UCSD-AML1 (cell line): Measurements from ENCODE around the gene SHC2.
"Not testable (repeated sequence)": the region's sequence is repeated elsewhere in the genome, so short reads cannot be mapped to it uniquely, and the experiment has no call there.

ENCODE experiments used
- DNase-seq: peaks from one replicate; lab custom pipeline; 2025; ENCODE audit not compliant: unreplicated experiment; lab: John Stamatoyannopoulos, UW

SHC2 gene

GRCh38 chr19:493391-494170 is 32.7 kb upstream of the SHC2 start:
- DNase-seq, result no peak

DNA sequence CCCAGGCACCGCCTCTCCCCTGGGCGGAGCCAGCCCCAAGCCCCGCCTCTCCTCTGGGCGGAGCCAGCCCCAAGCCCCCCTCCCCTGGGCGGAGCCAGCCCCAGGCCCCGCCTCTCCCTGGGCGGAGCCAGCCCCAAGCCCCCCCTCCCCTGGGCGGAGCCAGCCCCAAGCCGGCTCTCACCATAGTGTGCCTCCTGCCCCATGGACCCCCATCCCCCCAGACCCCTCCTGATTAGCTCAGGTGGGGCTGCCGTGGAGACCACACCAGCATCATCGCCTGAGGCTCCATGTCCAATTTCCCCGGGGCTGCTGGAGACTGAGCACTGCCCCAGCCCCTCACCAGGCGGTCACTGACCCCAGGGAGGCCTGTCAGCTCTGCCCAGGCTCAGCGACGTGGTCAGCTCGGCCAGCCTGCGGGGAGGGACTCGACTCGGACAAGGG is 31.3 kb upstream of the SHC2 start:
- DNase-seq, result peak; percentile 28

DNA sequence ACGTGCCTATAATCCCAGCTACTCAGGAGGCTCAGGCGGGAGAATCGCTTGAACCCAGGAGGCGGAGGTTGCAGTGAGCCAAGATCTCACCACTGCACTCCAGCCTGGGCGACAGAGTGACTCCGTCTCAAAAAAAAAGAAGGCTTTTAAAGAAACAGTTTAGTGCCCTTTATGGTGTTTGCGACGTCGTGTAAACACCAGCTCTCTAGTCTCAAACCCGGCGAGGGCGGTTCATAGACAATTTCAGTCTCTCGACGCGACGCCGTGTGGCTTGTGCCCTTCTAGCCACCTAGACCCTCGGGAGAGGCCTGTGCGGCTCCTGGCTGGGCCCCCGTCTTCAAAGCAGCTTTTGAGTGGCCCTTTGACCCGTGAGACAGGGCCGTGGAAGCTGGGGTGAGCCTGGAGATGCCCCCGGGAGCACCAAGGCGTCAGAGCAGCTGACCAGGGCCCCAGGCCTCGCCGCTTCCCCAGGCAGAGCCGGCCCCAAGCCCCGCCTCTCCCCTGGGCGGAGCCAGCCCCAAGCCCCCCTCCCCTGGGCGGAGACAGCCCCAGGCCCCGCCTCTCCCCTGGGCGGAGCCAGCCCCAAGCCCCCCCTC is 30.4 kb upstream of the SHC2 start:
- DNase-seq, result peak; percentile 30

- no peak for DNase-seq
Measured at GRCh38 chr19:489418-490196, 28.8 kb upstream of the SHC2 start.

GRCh38 chr19:488505-489417 is 27.9 kb upstream of the SHC2 start:
- peak; percentile 96 for DNase-seq

GRCh38 chr19:485583-486236 is 24.9 kb upstream of the SHC2 start:
- DNase-seq, result no peak

- DNase-seq, result no peak
Measured at GRCh38 chr19:485077-485476, 24.2 kb upstream of the SHC2 start.

- DNase-seq, result no peak
Measured at GRCh38 chr19:484494-484893, 23.7 kb upstream of the SHC2 start.

- no peak for DNase-seq
Measured at GRCh38 chr19:483332-484072, 22.7 kb upstream of the SHC2 start.

GRCh38 chr19:482186-483041 is 21.6 kb upstream of the SHC2 start:
- peak; percentile 21 for DNase-seq

DNA sequence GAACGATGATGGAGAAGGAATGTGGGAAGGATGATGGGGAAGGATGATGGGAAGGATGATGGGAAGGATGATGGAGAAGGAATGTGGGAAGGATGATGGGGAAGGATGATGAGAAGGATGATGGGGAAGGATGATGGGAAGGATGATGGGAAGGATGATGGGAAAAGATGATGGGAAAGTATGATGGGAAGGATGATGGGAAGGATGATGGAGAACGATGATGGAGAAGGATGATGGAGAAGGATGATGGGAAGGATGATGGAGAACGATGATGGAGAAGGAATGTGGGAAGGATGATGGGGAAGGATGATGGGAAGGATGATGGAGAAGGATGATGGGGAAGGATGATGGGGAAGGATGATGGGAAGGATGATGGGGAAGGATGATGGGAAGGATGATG is 20.3 kb upstream of the SHC2 start:
- not testable (repeated sequence) for DNase-seq

DNA sequence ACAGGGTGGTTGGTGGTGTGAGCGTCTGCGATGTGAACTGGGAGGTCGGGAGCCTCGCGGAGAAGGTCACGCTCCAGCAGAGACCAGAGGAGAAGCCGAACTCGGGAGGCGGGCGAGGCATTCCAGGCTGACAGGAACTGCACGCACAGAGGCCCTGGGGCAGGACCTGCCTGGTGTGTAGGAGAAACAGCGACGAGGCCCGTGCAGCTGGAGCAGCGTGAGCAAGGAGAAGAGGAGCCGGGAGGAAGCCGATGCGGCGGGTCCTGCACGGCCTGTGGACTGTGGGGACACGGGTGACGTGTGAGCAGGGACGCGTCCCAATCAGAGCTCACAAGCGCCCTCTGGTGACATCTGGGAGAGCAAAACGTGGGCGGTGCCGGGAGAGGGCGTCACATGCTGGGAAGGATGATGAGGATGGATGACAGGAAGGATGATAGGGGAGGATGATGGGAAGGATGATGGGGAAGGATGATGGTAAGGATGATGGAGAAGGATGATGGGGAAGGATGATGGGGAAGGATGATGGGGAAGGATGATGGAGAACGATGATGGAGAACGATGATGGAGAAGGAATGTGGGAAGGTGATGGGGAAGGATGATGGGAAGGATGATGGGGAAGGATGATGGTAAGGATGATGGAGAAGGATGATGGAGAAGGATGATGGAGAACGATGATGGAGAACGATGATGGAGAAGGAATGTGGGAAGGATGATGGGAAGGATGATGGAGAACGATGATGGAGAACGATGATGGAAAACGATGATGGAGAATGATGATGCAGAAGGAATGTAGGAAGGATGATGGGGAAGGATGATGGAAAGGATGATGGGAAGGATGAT is 19.4 kb upstream of the SHC2 start:
- peak; percentile 78 for DNase-seq

DNA sequence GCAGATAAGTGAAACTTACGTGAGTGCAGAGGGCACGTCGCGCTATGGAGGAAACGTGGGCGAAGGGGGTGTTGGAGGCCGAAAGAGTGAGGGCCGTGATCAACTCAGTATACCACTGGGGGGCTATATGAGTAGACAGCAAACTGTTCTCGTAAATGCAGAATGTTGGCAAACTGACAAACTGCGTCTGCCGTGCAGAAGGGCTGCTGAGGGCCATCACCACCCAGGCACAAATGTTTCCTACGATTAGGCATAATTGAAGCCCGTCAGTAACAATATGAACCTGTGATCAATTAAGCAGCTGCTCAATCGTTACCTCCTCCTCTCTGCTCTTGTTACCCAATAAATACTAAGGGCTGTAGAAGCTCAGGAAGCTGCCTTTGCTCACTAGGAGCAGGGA is 18.1 kb upstream of the SHC2 start:
- no peak for DNase-seq

DNA sequence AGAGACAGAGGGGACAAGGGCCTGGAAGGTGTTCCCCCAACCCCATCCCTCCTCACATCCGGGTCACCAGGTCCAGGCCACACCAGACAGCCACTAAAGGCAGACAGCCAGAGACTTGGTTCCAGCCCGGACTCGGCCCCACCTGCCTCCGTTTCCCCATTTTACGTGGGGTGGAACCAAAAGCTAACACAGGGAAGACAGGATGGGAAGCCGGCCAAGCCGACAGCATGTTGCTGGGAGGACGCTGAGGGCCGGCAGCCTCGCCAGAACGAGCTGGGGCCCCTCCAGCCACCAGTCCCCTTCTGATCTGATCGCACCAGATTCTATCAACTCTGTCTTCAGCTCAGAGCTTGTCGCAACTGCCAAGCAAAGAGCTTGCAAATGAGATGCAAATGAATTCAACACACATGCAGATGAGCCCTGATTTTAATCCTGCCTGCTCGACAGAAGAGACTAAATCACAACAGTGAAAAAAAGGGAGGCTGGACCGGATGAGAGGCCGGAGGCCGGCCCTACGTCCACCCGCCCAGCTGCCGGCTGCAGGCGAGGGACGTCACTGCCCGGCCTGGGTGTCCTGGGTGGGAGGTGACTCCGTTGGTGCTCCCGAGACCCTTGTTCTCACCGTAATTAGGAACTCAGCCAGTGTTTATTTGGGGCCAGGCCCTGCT is 17.5 kb upstream of the SHC2 start:
- DNase-seq, result no peak

DNA sequence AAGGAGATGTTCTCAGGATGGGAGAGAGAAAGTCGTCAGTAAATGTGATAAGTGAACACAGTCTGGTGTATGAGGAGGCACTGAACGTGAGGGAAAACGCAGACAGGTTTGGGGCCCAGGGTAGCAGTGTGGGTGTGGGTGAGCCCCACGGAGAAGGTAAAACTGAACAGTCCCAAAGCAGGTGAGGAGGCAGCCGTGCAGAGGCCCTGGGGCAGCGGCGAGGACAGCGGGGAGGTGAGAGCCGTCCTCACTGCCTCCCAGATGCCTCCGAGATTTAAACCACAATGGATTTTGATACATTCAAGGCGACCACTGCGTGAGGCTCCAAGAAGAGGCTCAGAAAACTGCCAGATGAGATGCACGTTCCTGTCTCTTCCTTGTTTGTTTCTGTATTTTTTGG is 14.5 kb upstream of the SHC2 start:
- no peak for DNase-seq

DNA sequence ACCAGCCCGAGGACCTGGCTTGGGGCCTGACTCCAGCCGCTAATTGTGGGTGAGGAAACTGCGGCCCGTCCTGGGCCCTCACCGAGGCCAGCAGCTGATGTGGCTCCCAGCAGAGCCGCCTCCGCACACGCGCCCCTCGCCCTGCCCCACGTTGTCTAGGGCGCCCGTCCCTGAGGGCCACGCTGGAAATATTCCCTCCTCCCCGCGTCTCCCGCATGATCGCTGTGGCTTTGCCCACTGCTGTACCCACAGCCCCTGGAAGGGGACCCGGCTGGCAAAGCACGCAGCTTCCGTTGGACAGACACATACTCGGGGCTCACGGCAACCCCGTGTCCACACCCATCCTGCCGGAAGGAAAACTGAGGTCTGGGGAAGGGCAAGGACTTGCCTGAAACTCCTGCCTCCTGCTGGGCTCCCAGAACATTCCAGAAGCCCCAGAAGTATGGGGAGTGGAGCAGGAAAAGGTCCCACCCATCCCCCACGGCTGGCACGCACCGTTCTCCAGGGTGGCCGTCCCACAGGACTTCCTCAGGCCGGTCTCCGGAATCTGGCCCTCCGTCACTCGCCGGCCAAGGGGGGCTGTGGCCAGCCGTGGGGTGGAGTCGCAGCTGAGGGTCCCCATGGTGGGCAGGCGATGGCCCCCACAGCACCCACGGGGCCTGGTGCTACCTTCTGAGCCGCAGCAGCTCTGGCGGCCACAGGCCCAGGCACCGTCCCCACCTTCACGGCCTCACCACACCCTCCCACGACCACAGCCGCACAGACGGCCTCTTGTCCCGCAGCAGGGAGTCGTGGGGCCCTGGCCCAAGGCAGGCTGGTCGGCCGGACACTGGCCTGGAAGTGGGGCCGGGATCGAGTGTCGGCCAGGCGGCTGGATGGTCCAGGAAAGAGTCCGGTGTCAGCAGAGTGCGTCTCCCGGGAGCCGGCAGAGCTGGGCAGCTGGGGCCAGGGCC is 13.6 kb upstream of the SHC2 start:
- DNase-seq, result no peak
